ENCODE measurements around the gene ABLIM1.

DNA sequence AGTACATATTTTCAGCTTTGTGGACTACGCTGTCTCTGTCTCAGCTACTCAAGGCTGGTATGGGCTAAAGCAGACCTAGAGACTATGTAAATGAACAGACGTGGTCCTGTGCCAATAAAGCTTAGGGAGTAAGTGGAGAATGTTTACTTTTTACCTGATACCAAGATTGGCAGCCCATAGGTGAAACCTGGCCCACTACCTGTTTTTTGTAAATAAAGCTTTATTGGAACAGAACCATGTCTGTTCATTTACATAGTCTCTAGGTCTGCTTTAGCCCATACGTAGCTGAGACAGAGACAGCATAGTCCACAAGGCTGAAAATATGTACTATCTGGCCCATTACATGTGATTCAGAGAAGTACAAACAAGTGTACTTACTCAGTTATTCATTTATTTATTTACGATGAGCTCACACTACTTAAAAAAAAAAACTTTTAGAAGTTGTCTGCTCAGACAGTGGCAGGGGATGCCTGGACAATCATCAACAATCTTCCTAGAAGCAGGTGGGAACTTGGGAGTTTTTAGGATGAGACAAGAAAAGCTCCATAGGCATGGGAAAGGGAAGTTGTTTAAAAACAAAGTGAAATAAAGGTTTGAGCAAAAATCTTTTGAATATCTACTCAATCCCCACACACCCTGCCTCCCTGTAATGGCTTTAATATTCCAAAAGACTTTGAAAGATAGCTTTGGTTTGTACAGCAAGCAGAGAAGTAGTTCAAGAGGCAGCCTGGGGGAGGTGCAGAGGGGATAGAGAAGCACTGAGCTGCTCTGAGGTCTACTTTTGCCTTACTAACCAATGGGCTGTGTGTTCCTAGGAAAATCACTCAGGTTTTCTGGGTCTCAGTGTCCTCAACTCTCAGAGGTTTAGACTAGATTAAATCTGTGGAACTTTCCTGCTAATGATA is 139.4 kb downstream of the ABLIM1 start:
- TF ChIP-seq, protein P1, sequence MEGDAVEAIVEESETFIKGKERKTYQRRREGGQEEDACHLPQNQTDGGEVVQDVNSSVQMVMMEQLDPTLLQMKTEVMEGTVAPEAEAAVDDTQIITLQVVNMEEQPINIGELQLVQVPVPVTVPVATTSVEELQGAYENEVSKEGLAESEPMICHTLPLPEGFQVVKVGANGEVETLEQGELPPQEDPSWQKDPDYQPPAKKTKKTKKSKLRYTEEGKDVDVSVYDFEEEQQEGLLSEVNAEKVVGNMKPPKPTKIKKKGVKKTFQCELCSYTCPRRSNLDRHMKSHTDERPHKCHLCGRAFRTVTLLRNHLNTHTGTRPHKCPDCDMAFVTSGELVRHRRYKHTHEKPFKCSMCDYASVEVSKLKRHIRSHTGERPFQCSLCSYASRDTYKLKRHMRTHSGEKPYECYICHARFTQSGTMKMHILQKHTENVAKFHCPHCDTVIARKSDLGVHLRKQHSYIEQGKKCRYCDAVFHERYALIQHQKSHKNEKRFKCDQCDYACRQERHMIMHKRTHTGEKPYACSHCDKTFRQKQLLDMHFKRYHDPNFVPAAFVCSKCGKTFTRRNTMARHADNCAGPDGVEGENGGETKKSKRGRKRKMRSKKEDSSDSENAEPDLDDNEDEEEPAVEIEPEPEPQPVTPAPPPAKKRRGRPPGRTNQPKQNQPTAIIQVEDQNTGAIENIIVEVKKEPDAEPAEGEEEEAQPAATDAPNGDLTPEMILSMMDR (IDR thresholded peaks at IDR 0.05; ENCODE audit: low read depth, low read length), result no peak
- no peak for TF ChIP-seq EZH2phosphoT487 (IDR thresholded peaks at IDR 0.05; ENCODE audit: low read depth)
